ENCODE results near the gene ASTE1.

ASTE1 gene

GRCh38 chr3:131028844-131029243 is 2.2 kb upstream of the ASTE1 start:
- no peak overlapping the region for H3K4me3 ChIP-seq (replicated peaks; ENCODE audit: insufficient read depth, low read length)
- no peak for TF ChIP-seq REST (IDR thresholded peaks at IDR 0.05; ENCODE audit: insufficient replicate concordance, low read depth)
- TF ChIP-seq CTCF (IDR thresholded peaks at IDR 0.05; ENCODE audit: insufficient read depth, low read length), result no peak
- no peak for TF ChIP-seq POLR2AphosphoS5 (IDR thresholded peaks at IDR 0.05; ENCODE audit: low read depth)
- TF ChIP-seq GABPA (IDR thresholded peaks at IDR 0.05; ENCODE audit: low read depth), result no peak
- TF ChIP-seq SPI1 (IDR thresholded peaks at IDR 0.05; ENCODE audit: borderline replicate concordance, low read depth), result no peak
- H3K27me3 ChIP-seq (ENCODE audit: insufficient read depth, poor library complexity, severe bottlenecking), result no peaks in the 10 kb centered on the region
- no peak for DNase-seq (ENCODE audit: low read depth in 1 of 2, low spot score in 1 of 2)
- H3K27ac ChIP-seq (replicated peaks), result no peak overlapping the region

- no peak overlapping the region; the same call in 1 of the 2 replicates for H3K27ac ChIP-seq (replicated peaks)
- DNase-seq (ENCODE audit: low read depth in 1 of 2, low spot score in 1 of 2), result no peak
- TF ChIP-seq GABPA (IDR thresholded peaks at IDR 0.05; ENCODE audit: low read depth), result no peak
- no peak for TF ChIP-seq CTCF (IDR thresholded peaks at IDR 0.05; ENCODE audit: insufficient read depth, low read length)
- TF ChIP-seq REST (IDR thresholded peaks at IDR 0.05; ENCODE audit: insufficient replicate concordance, low read depth), result no peak
- no peak for TF ChIP-seq POLR2AphosphoS5 (IDR thresholded peaks at IDR 0.05; ENCODE audit: low read depth)
- TF ChIP-seq SPI1 (IDR thresholded peaks at IDR 0.05; ENCODE audit: borderline replicate concordance, low read depth), result no peak
- H3K27me3 ChIP-seq (ENCODE audit: insufficient read depth, poor library complexity, severe bottlenecking), result no peaks in the 10 kb centered on the region
- H3K4me3 ChIP-seq (replicated peaks; ENCODE audit: insufficient read depth, low read length), result no peak overlapping the region
Measured at GRCh38 chr3:131025539-131025938, 1.1 kb downstream of the ASTE1 start.

- no peaks in the 10 kb centered on the region for H3K27me3 ChIP-seq (ENCODE audit: insufficient read depth, poor library complexity, severe bottlenecking)
- no peak overlapping the region for H3K4me3 ChIP-seq (replicated peaks; ENCODE audit: insufficient read depth, low read length)
- no peak for TF ChIP-seq CTCF (IDR thresholded peaks at IDR 0.05; ENCODE audit: insufficient read depth, low read length)
- TF ChIP-seq SPI1 (IDR thresholded peaks at IDR 0.05; ENCODE audit: borderline replicate concordance, low read depth), result peak; percentile 73; the same call in 1 of the 2 replicates
- TF ChIP-seq GABPA (IDR thresholded peaks at IDR 0.05; ENCODE audit: low read depth), result no peak
- TF ChIP-seq REST (IDR thresholded peaks at IDR 0.05; ENCODE audit: insufficient replicate concordance, low read depth), result no peak
- 0 out of 2 replicates have a peak, but pooled peaks have one; percentile 21 for TF ChIP-seq POLR2AphosphoS5 (IDR thresholded peaks at IDR 0.05; ENCODE audit: low read depth)
- peak overlapping the region; percentile 41 for H3K27ac ChIP-seq (replicated peaks)
- DNase-seq (ENCODE audit: low read depth in 1 of 2, low spot score in 1 of 2), result peak; percentile 29 to 83
Measured at GRCh38 chr3:131020122-131020693, 6.4 kb downstream of the ASTE1 start.

Data from HL-60 (cell line).